ENCODE results near the gene TDP1.

- TF ChIP-seq CTCF (IDR thresholded peaks at IDR 0.05) (no peak), EP300 (IDR thresholded peaks at IDR 0.05) (no peak), POLR2A (IDR thresholded peaks at IDR 0.05; ENCODE audit: low read depth) (no peak), POLR2AphosphoS5 (IDR thresholded peaks at IDR 0.05) (no peak)
Observed at GRCh38 chr14:90056826-90057225, 101.1 kb downstream of the TDP1 start.

Measured in esophagus muscularis mucosa (tissue), 4 donors.